ENCODE data around the gene CTCFL. TPM values are rescaled to one million over a fixed set of nuclear protein-coding genes. Genes with fewer than 3 reads are reported as not detected.
A peak's percentile ranks its signal among the peaks of the same experiment; 100 is the strongest.

CTCFL gene
- total RNA-seq, 3 donors from 2014 or later: 0.11 to 0.27 (median 0.15) TPM

DNA sequence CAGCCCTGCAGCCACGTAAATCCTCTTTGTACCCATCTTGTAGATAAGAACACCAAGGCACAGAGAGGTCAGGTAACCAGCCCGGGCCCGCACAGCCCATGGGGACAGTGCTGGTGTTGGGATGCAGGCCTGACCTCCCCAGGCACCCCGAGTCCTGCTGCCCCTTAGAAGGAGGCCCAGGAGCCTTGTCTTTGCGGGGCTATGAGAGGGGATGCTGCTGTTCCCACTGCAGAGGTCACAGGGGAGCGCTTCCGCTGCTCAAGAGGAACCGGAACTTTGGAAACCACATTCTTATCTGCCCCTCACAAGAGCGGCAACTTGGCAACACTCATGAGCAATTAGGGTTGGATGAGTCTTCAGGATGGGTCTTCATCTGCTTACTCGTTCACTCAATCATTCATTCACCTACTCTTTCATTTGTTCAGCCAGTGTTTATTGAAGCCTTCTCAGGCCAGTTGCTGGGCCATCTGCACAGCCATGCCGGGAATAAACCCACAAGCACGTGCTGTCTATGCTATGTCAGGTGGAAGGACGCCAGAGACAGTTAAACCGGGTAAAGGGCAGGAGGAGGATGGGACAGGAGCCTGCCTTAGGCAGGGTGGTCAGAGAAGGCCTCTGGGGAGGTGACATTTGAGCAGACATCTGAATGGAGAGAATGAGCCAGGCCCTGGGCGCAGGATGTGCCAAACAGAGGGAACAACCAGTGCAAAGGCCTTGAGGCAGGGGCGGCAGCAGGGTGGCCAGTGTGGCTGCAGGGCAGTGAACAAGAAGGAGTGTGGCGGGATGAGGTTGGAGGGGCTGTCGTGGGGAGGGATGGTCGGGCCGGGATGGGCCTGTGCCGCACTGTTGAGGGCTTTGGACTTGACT is 72.9 kb downstream of the CTCFL start:
- Mint-ChIP-seq H3K9me3 (no peaks in the 10 kb centered on the region), H3K36me3 (ENCODE audit: insufficient read depth) (no peaks in the 10 kb centered on the region), H3K4me3 (no peak overlapping the region), H3K27me3 (ENCODE audit: low read depth) (no peaks in the 10 kb centered on the region), H3K4me1 (ENCODE audit: low read depth) (peaks cover 31% of the 10 kb centered on the region)
- ATAC-seq: peak; percentile 66
- no peak for DNase-seq

- DNase-seq (no peak), ATAC-seq (no peak)
- Mint-ChIP-seq H3K27me3 (ENCODE audit: low read depth) (no peaks in the 10 kb centered on the region), H3K36me3 (ENCODE audit: insufficient read depth) (no peaks in the 10 kb centered on the region), H3K4me3 (no peak overlapping the region), H3K9me3 (no peaks in the 10 kb centered on the region), H3K4me1 (ENCODE audit: low read depth) (peaks cover 31% of the 10 kb centered on the region)
Measured at GRCh38 chr20:57451431-57451794, 73.5 kb downstream of the CTCFL start.

- no peak overlapping the region for H3K4me3 Mint-ChIP-seq
- peaks cover 31% of the 10 kb centered on the region for H3K4me1 Mint-ChIP-seq (ENCODE audit: low read depth)
- no peaks in the 10 kb centered on the region for H3K27me3 Mint-ChIP-seq (ENCODE audit: low read depth)
- H3K9me3 Mint-ChIP-seq: no peaks in the 10 kb centered on the region
- no peaks in the 10 kb centered on the region for H3K36me3 Mint-ChIP-seq (ENCODE audit: insufficient read depth)
- ATAC-seq (no peak), DNase-seq (no peak)
Measured at GRCh38 chr20:57450931-57451330, 74.0 kb downstream of the CTCFL start.

DNA sequence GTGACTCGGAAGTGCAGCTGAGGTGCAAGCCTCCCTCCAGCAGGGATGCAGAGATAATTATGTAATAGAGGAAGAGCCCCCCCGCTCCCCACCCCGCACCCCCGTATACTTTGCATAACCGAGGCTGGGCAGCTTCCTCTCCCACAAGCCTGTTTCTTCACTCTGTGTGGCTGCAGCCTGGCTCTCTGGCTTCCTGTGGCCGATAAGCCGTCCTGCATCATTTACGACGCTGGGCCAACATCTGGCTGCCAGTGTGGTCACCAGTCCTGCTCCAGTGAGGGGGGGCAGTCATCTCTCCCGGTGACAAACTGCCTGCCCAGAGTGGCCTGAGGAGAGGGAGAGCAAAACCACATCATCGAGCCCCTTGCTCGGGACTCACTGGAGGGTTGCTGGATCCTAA is 74.5 kb downstream of the CTCFL start:
- DNase-seq (no peak), ATAC-seq (no peak)
- Mint-ChIP-seq H3K27me3 (ENCODE audit: low read depth) (no peaks in the 10 kb centered on the region), H3K36me3 (ENCODE audit: insufficient read depth) (no peaks in the 10 kb centered on the region), H3K4me1 (ENCODE audit: low read depth) (peaks cover 31% of the 10 kb centered on the region), H3K9me3 (no peaks in the 10 kb centered on the region), H3K4me3 (no peak overlapping the region)

DNA sequence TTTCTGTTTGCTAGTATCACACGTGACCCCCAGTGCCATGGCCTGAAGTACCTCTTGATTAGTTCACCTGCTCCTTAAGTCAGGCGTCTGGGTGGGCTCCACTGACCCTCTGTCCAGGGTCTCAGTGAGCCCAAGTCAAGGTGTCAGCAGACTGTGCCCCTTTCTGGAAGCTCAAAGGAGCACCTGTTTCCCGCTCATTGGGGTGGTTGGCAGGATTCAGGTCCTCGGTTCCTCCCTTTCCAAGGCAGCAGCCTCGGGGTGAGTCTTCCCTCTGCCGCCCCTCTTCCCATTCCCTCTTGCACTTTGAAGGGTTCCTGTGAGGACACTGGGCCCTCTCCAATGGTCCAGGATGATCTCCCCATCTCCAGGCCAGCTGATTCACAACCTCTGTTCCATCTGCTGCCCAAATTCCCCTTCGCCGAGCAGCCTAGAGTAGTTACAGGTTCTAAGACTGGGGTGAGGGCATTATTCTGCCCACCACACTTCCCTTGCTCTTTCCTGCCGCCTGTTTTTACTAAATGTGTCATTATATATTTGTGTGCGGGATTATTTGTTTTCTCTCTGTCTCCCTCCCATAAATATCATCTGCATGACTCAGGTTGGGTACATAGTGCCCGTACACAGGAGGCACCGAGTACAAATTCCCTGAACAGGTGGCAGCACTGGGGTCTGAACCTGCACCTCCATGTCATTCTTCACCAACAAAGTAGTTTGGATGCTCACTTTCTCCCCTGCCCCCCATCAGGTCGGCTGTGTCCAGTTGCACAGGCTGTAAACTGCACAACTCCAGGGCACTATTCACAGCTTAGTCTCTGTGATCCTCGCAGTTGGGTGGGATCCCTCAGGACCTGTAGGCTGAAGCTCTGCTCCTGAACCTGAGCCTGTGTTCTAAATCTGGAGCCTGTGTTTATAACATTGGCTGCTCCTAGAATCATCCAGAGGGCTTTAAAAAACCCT is 75.3 kb downstream of the CTCFL start:
- peaks cover 31% of the 10 kb centered on the region for H3K4me1 Mint-ChIP-seq (ENCODE audit: low read depth)
- no peaks in the 10 kb centered on the region for H3K27me3 Mint-ChIP-seq (ENCODE audit: low read depth)
- H3K9me3 Mint-ChIP-seq: no peaks in the 10 kb centered on the region
- H3K36me3 Mint-ChIP-seq (ENCODE audit: insufficient read depth): no peaks in the 10 kb centered on the region
- H3K4me3 Mint-ChIP-seq: no peak overlapping the region
- ATAC-seq: no peak
- no peak for DNase-seq

DNA sequence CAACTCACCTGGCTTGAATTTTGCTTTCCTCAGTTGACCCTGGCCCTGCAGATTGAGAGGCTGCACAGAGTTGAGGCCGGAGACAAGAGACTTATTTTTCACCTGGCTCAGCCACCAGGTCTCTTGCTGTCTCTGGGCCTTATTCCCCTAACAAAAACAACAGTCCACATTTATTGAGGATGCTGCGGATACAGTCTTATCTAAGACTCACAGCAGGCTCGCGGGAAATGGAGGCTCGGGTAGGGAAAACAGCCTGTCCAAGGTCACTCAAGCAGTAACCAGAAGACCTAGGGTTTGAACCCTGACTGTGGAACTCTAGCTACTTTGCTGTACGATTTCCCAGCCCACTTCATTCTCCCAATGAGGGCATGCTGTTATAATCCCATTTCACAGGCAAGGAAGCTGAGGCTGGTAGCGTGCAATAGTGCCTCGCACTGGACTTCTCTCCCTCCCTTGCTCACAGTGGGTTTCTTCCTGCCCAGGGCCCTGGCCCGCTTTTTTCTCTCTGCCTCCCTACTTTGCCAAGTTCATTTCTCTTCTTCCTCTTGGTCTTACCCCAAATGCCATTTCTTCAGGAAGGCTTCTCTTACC is 76.1 kb downstream of the CTCFL start:
- H3K4me3 Mint-ChIP-seq: no peak overlapping the region
- DNase-seq (no peak), ATAC-seq (no peak)
- H3K27me3 Mint-ChIP-seq (ENCODE audit: low read depth): no peaks in the 10 kb centered on the region
- H3K9me3 Mint-ChIP-seq: no peaks in the 10 kb centered on the region
- peaks cover 31% of the 10 kb centered on the region for H3K4me1 Mint-ChIP-seq (ENCODE audit: low read depth)
- H3K36me3 Mint-ChIP-seq (ENCODE audit: insufficient read depth): no peaks in the 10 kb centered on the region

Other genes with a start within 250 kb of the CTCFL start
- gene SPO11, start 195.3 kb downstream of the CTCFL start, total RNA-seq: not detected
- gene RAE1, start 173.9 kb downstream of the CTCFL start, total RNA-seq: 10 to 100 TPM; 64.7 to 73.8 (median 68.5) TPM
- 100 to 1,000 TPM; 123 to 172 (median 129) TPM for gene RBM38, start 133.7 kb downstream of the CTCFL start, total RNA-seq
- under 1 TPM; 0.21 to 0.68 (median 0.22) TPM for gene PCK1, start 36.0 kb upstream of the CTCFL start, total RNA-seq
- under 1 TPM in 2 of 3 donors, not detected in 1; 0.13 to 0.27 TPM for gene ZBP1, start 95.3 kb upstream of the CTCFL start, total RNA-seq
- 1 to 10 TPM; 4.3 to 7.4 (median 5.6) TPM for gene PMEPA1, start 184.9 kb upstream of the CTCFL start, total RNA-seq